WERI-Rb-1 (cell line): ENCODE data around the gene FOXJ1.

ENCODE experiments used
- DNase-seq: peaks from one replicate; pipeline ENCODE4 v3.0.0-alpha.2; 2020
- H3K27ac ChIP-seq: fragments of 250-450 bp; sonication (Bioruptor Pico); 2 replicates; pipeline ENCODE4 v1.5.1; 2020; ENCODE audit warnings: mild to moderate bottlenecking, moderate library complexity
- H3K27me3 ChIP-seq: fragments of 250-450 bp; sonication (Bioruptor Pico); 2 replicates; pipeline ENCODE4 v1.5.1; 2021; ENCODE audit warnings: mild to moderate bottlenecking, low read depth, moderate library complexity; ENCODE audit not compliant: insufficient read depth, severe bottlenecking
- H3K36me3 ChIP-seq: fragments of 250-450 bp; sonication (Bioruptor Pico); 2 replicates; pipeline ENCODE4 v1.5.1; 2020; ENCODE audit warnings: mild to moderate bottlenecking, moderate library complexity
- H3K4me3 ChIP-seq: 2 replicates; pipeline ENCODE4 v1.5.1; 2011; ENCODE audit warnings: low read depth, mild to moderate bottlenecking, control low read depth, low read length
- H3K9me3 ChIP-seq: fragments of 250-450 bp; sonication (Bioruptor Pico); 2 replicates; pipeline ENCODE4 v1.5.1; 2021; ENCODE audit warnings: mild to moderate bottlenecking, moderate library complexity; ENCODE audit not compliant: severe bottlenecking
- TF ChIP-seq, protein P1 (sequence below): IDR thresholded peaks from 2 replicates; pipeline ENCODE4 v1.5.1; 2011; ENCODE audit warnings: low read depth, mild to moderate bottlenecking, control low read depth, inconsistent platforms, low read length

FOXJ1 gene

DNA sequence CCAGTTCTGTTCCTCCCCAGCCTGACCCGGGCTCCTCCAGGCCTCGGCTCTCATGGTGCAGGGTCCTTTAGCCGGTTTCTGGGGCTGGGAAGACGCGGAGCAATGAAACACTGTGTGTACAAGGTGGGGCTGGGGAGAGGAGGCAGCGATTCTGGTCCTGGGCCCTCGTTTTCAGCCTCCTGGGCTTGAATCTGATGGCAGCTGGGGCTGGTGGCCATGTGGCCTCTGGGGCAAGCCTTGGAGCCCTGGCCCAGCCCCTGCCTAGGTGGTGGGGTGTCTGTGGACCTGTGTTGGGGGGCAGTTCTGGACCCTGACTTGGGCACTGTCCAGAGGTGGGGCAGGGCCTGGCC, 4.1 kb downstream of the FOXJ1 start:
- Histone ChIP-seq H3K36me3 (no peaks in the 10 kb centered on the region), H3K27ac (no peak overlapping the region), H3K4me3 (no peak overlapping the region), H3K27me3 (no peaks in the 10 kb centered on the region), H3K9me3 (no peaks in the 10 kb centered on the region)
- TF ChIP-seq, protein P1, sequence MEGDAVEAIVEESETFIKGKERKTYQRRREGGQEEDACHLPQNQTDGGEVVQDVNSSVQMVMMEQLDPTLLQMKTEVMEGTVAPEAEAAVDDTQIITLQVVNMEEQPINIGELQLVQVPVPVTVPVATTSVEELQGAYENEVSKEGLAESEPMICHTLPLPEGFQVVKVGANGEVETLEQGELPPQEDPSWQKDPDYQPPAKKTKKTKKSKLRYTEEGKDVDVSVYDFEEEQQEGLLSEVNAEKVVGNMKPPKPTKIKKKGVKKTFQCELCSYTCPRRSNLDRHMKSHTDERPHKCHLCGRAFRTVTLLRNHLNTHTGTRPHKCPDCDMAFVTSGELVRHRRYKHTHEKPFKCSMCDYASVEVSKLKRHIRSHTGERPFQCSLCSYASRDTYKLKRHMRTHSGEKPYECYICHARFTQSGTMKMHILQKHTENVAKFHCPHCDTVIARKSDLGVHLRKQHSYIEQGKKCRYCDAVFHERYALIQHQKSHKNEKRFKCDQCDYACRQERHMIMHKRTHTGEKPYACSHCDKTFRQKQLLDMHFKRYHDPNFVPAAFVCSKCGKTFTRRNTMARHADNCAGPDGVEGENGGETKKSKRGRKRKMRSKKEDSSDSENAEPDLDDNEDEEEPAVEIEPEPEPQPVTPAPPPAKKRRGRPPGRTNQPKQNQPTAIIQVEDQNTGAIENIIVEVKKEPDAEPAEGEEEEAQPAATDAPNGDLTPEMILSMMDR = no peak
- no peak for DNase-seq

DNA sequence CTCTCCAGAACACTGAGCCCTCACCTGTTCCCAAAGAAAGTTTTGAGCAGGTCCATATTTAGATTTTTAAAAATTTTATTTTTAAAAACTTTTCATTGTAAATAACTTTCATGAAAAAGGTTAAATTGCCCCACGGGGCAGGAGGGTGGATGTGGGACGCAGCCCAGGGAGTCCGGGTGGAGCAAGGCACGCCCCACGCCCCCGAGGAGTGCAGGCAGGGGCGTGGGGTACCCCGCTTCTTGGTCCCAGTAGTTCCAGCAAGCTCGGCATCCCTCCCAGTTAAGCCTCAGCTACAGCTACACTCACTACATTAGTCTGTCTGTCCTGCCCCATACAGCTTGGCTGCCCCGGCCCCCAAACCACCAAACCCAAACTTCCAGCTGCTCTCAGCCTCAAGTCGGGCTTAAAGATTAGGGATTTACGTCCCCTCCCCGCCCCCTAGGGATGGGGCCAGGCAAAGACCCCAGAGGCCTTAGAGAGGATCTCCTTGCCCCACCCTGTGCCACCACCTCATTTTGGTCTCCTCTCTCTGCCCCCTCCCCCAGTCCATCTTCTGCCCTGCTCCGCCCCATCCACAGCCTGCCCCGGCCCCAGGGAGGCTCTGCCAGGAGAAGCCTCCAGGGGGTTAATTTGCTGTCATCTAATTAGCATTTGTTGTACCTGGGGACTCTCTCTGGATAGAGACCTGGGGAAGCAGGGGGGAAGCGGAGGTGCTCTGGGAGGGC, 4.6 kb downstream of the FOXJ1 start:
- no peak for DNase-seq
- TF ChIP-seq, protein P1 = no peak
- H3K9me3 ChIP-seq = no peaks in the 10 kb centered on the region
- no peak overlapping the region for H3K4me3 ChIP-seq
- no peaks in the 10 kb centered on the region for H3K36me3 ChIP-seq
- H3K27ac ChIP-seq = no peak overlapping the region
- no peaks in the 10 kb centered on the region for H3K27me3 ChIP-seq

GRCh38 chr17:76135810-76136188, 5.2 kb downstream of the FOXJ1 start:
- Histone ChIP-seq H3K27me3 (no peaks in the 10 kb centered on the region), H3K36me3 (no peaks in the 10 kb centered on the region), H3K4me3 (no peak overlapping the region)

DNA sequence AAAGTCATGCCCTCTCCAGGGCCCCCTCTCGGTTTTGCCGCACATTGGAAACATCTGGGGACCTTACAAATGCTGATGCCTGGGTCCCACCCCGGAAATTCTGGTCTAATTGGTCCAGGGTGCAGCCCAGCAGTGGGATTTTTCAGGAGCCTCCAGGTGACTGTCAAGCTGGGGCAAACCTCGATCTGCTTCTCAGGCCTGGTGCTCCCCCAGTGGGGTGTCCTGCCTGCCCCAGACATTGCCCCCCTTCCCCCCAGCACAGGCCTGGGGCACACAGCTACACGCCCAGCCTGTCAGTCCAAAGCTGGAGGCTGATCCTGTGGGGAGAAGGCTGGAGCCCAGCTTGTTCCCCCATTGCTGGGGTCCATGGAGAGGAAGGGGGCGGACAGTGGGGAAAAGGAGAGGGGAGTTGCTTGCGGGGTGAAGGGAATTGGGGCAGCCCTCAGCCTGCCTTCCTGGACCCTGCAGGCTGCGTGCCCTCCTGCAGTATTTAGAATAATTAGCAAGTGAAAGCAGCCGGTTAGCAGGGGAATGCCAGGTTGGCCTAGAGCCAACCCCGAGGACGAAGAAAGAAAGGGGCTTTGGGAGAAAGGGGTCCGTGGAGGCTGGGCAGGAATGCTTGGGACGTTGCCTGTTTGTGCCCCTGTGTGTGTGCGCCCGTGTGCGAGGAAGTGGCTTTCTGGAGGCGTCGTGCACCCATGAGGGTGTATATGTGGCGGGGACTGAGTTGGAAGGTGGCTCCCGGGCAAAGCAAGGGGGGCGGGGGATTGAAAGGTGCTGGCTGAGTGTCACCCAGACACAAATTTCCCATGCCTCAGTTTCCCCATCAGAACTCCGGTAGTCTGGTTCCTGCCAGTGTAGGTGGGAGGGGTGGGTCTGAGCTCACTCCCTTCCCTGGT, 5.9 kb downstream of the FOXJ1 start:
- no peak for DNase-seq
- TF ChIP-seq, protein P1 = no peak
- Histone ChIP-seq H3K27me3 (no peaks in the 10 kb centered on the region), H3K27ac (no peak overlapping the region), H3K9me3 (no peaks in the 10 kb centered on the region), H3K36me3 (no peaks in the 10 kb centered on the region), H3K4me3 (no peak overlapping the region)

More at GRCh38 chr17:76135810-76136188, 5.2 kb downstream of the FOXJ1 start:
- Histone ChIP-seq H3K27ac (no peak overlapping the region), H3K9me3 (no peaks in the 10 kb centered on the region)
- TF ChIP-seq, protein P1 = no peak
- no peak for DNase-seq

GRCh38 chr17:76132574-76133338, 8.3 kb downstream of the FOXJ1 start:
- H3K27ac ChIP-seq = peak overlapping the region; percentile 40; the same call in 1 of the 2 replicates
- H3K9me3 ChIP-seq = no peaks in the 10 kb centered on the region
- DNase-seq = peak; percentile 62
- no peak overlapping the region for H3K4me3 ChIP-seq
- H3K36me3 ChIP-seq = no peaks in the 10 kb centered on the region
- TF ChIP-seq, protein P1 = no peak
- H3K27me3 ChIP-seq = no peaks in the 10 kb centered on the region
